A549 (cell line): ENCODE results near the gene IPO5. TPM values are rescaled to one million over a fixed set of nuclear protein-coding genes. Genes with fewer than 3 reads are reported as not detected.

ENCODE experiments used
- ATAC-seq, 2 experiments: fragments of 200-7000 bp in 1 of 2; fragments of >200 bp in 1 of 2; cut with Nextera tagmentation in 1 of 2; cut with Tn5 transposase in 1 of 2; 3 replicates each; pipeline versions ENCODE4 v1.8.0 to v1.9.1; 2018 to 2020; ENCODE audit warnings: mild to moderate bottlenecking in 1 of 2, moderate library complexity in 1 of 2
- CTCF ChIA-PET: fragments of 300-600 bp; sonication (Branson Sonifier 250); formaldehyde crosslinking; extraction: SDS; loops from one replicate; lab custom pipeline; 2021; ENCODE audit warnings: antibody characterized with exemption, inconsistent platforms; lab: Yijun Ruan, JAX
- POLR2A ChIA-PET: fragments of 350-600 bp; formaldehyde crosslinking; extraction: SDS; loops from one replicate; lab custom pipeline; 2021; ENCODE audit warnings: antibody characterized with exemption, inconsistent platforms; lab: Yijun Ruan, JAX
- DNase-seq, 2 experiments: peaks; one replicate each; pipeline versions ENCODE4 v3.0.0 to v3.0.0-alpha.2; 2011 to 2016; ENCODE audit warnings: low read depth in 1 of 2, low spot score in 1 of 2
- FAIRE-seq: peaks from 2 replicates; lab custom pipeline; 2011; peaks lifted over from hg19 to GRCh38; lab: Jason Lieb, UNC
- H3K27ac ChIP-seq, 2 experiments: fragments of >200 bp; sonication (Bioruptor Twin); formaldehyde crosslinking; 3 replicates each; pipeline ENCODE4 v1.5.1; 2016 to 2017
- H3K4me1 ChIP-seq: fragments of >200 bp; sonication (Bioruptor Twin); formaldehyde crosslinking; 3 replicates; pipeline ENCODE4 v1.6.1; 2016
- H3K4me2 ChIP-seq: fragments of >200 bp; sonication (Bioruptor Twin); formaldehyde crosslinking; 3 replicates; pipeline ENCODE4 v1.6.1; 2016
- H3K4me3 ChIP-seq: fragments of >200 bp; sonication (Bioruptor Twin); formaldehyde crosslinking; 3 replicates; pipeline ENCODE4 v1.5.1; 2016
- H3K9me3 ChIP-seq: fragments of >200 bp; sonication (Bioruptor Twin); formaldehyde crosslinking; 3 replicates; pipeline ENCODE4 v1.6.1; 2016
- CBX2 ChIP-seq: fragments of 200-600 bp; sonication (generic); IDR thresholded peaks from 2 replicates; pipeline ENCODE4 v1.6.1; 2016; ENCODE audit warnings: low read depth, mild to moderate bottlenecking, borderline replicate concordance
- CBX8 ChIP-seq: fragments of 200-600 bp; sonication (generic); IDR thresholded peaks from 2 replicates; pipeline ENCODE4 v1.6.1; 2016
- CEBPB ChIP-seq, 2 experiments: fragments of >200 bp in 1 of 2; sonication (Bioruptor Twin) in 1 of 2; formaldehyde crosslinking in 1 of 2; IDR thresholded peaks; 2 replicates each; pipeline ENCODE4 v1.6.1; 2012 to 2016
- CHD4 ChIP-seq: fragments of 200-600 bp; sonication (generic); IDR thresholded peaks from 2 replicates; pipeline ENCODE4 v1.6.1; 2016; ENCODE audit warnings: antibody characterized with exemption, mild to moderate bottlenecking, borderline replicate concordance
- CTCF ChIP-seq: fragments of >200 bp; sonication (Bioruptor Twin); formaldehyde crosslinking; IDR thresholded peaks from 3 replicates; pipeline ENCODE4 v1.5.1; 2016
- EHMT2 ChIP-seq: fragments of 200-600 bp; sonication (generic); IDR thresholded peaks from 2 replicates; pipeline ENCODE4 v1.6.1; 2016; ENCODE audit warnings: antibody characterized with exemption, low read depth, mild to moderate bottlenecking, moderate library complexity
- EP300 ChIP-seq, 2 experiments: fragments of >200 bp; sonication (Bioruptor Twin); formaldehyde crosslinking; IDR thresholded peaks; 2 replicates in 1 of 2; 3 replicates in 1 of 2; pipeline ENCODE4 v1.6.1; 2016 to 2017
- ESRRA ChIP-seq: fragments of 150-350 bp; IDR thresholded peaks from 2 replicates; pipeline ENCODE4 v1.6.1; 2014; ENCODE audit warnings: mild to moderate bottlenecking, low read length, borderline replicate concordance
- FOSB ChIP-seq: fragments of 250-450 bp; sonication (Bioruptor Pico); IDR thresholded peaks from 2 replicates; pipeline ENCODE4 v1.5.0; 2020; ENCODE audit warnings: mild to moderate bottlenecking, moderate library complexity
- FOXS1 ChIP-seq: fragments of 250-450 bp; sonication (Bioruptor Pico); IDR thresholded peaks from 2 replicates; pipeline ENCODE4 v1.5.0; 2020; ENCODE audit warnings: mild to moderate bottlenecking, moderate library complexity
- HOXA7 ChIP-seq: fragments of 250-450 bp; sonication (Bioruptor Pico); IDR thresholded peaks from 2 replicates; pipeline ENCODE4 v1.5.0; 2020; ENCODE audit warnings: mild to moderate bottlenecking, moderate library complexity
- JUNB ChIP-seq: fragments of >200 bp; sonication (Bioruptor Twin); formaldehyde crosslinking; IDR thresholded peaks from 2 replicates; pipeline ENCODE4 v1.6.1; 2016
- KDM5A ChIP-seq: fragments of 200-600 bp; sonication (generic); IDR thresholded peaks from 2 replicates; pipeline ENCODE4 v1.6.1; 2016; ENCODE audit warnings: antibody characterized with exemption, mild to moderate bottlenecking
- MAX ChIP-seq: IDR thresholded peaks from 2 replicates; pipeline ENCODE4 v1.6.1; 2012
- MAZ ChIP-seq: fragments of 150-350 bp; IDR thresholded peaks from 2 replicates; pipeline ENCODE4 v1.6.1; 2014; ENCODE audit warnings: antibody characterized with exemption, low read depth, low read length, borderline replicate concordance
- MYC ChIP-seq: IDR thresholded peaks from 2 replicates; pipeline ENCODE4 v1.6.1; 2012; ENCODE audit warnings: mild to moderate bottlenecking, inconsistent platforms, low read length, improper control_type of control experiment, borderline replicate concordance
- NFE2L2 ChIP-seq: fragments of 150-350 bp; conservative IDR thresholded peaks from 2 replicates; pipeline ENCODE4 v1.6.1; 2014; ENCODE audit warnings: low read length
- NPAS2 ChIP-seq: fragments of 250-450 bp; sonication (Bioruptor Pico); IDR thresholded peaks from 2 replicates; pipeline ENCODE4 v1.8.0; 2022; ENCODE audit warnings: mild to moderate bottlenecking, moderate library complexity, borderline replicate concordance
- NR3C1 ChIP-seq: fragments of >200 bp; sonication (Bioruptor Twin); formaldehyde crosslinking; IDR thresholded peaks from 3 replicates; pipeline ENCODE4 v1.6.1; 2017
- PBX3 ChIP-seq: IDR thresholded peaks from 2 replicates; pipeline ENCODE4 v1.6.1; 2012
- POLR2A ChIP-seq: IDR thresholded peaks from 2 replicates; pipeline ENCODE4 v1.6.1; 2012; ENCODE audit warnings: mild to moderate bottlenecking, low read length
- POLR2AphosphoS2 ChIP-seq: conservative IDR thresholded peaks from 2 replicates; pipeline ENCODE4 v1.6.1; 2012; ENCODE audit warnings: low read length, improper control_type of control experiment, inconsistent platforms
- RAD21 ChIP-seq, 2 experiments: fragments of >200 bp in 1 of 2; sonication (Bioruptor Twin) in 1 of 2; formaldehyde crosslinking in 1 of 2; IDR thresholded peaks in 1 of 2; conservative IDR thresholded peaks in 1 of 2; 2 replicates in 1 of 2; 3 replicates in 1 of 2; pipeline ENCODE4 v1.6.1; 2012 to 2018; ENCODE audit warnings: inconsistent platforms in 1 of 2
- RARB ChIP-seq: fragments of 250-450 bp; sonication (Bioruptor Pico); IDR thresholded peaks from 2 replicates; pipeline ENCODE4 v1.8.0; 2021; ENCODE audit warnings: mild to moderate bottlenecking, moderate library complexity
- RNF2 ChIP-seq: fragments of 200-600 bp; sonication (generic); IDR thresholded peaks from 2 replicates; pipeline ENCODE4 v1.6.1; 2016; ENCODE audit warnings: low read depth, mild to moderate bottlenecking, antibody characterized with exemption, moderate library complexity, borderline replicate concordance
- USF2 ChIP-seq: fragments of 450-650 bp; IDR thresholded peaks from 2 replicates; pipeline ENCODE4 v1.6.1; 2014; ENCODE audit warnings: antibody characterized with exemption
- ZFP36 ChIP-seq: fragments of 450-650 bp; IDR thresholded peaks from 2 replicates; pipeline ENCODE4 v1.6.1; 2014; ENCODE audit warnings: borderline replicate concordance; ENCODE audit not compliant: partially characterized antibody
- ZNF302 ChIP-seq: fragments of 250-450 bp; sonication (Bioruptor Pico); IDR thresholded peaks from 2 replicates; pipeline ENCODE4 v1.9.0; 2021; ENCODE audit warnings: inconsistent platforms, mild to moderate bottlenecking, moderate library complexity
- ZSCAN20 ChIP-seq: fragments of 250-450 bp; sonication (Bioruptor Pico); IDR thresholded peaks from 2 replicates; pipeline ENCODE4 v1.8.0; 2022; ENCODE audit warnings: mild to moderate bottlenecking, moderate library complexity
- whole genome bisulfite sequencing: methylation state at CpG from one replicate; pipeline ENCODE4 v1.1.6; 2017; ENCODE audit errors: missing lambda C conversion rate; 5-methylcytosine and 5-hydroxymethylcytosine counted together
- polyA plus RNA-seq, 4 experiments: library from polyadenylated mRNA; depleted of rRNA in 3 of 4; stranded (reverse); fragments of >200 nt; fragmentation: RNase III in 1 of 4; extraction: RNeasy Plus Mini Kit Qiagen cat#74134 plus additional on column Dnase treatment in 1 of 4; gene quantifications; 2 replicates in 3 of 4; 3 replicates in 1 of 4; pipeline ENCODE4 v1.2.3, GENCODE V29; 2011 to 2017

IPO5 gene
- polyA plus RNA-seq, 2 of the 4 experiments (the other 2 are of a cell fraction): 98.4 to 166 TPM

GRCh38 chr13:97974773-97975172 lies 21.3 kb downstream of the IPO5 start:
- no peak overlapping the region for H3K4me2 ChIP-seq
- no peaks in the 10 kb centered on the region for H3K9me3 ChIP-seq
- TF ChIP-seq PBX3 (no peak), RNF2 (no peak), CEBPB (IDR thresholded peaks at IDR 0.05) (no peak), USF2 (no peak)
- WGBS: 93% methylated on average over 2 of the region's 2 CpGs
- no peak overlapping the region for H3K4me3 ChIP-seq
- peak overlapping the region in 1 of 2 experiments; percentile 100; a peak in 2 of 6 replicates for H3K27ac ChIP-seq
- CTCF ChIA-PET: no interaction called here
- ATAC-seq (no peak), DNase-seq (no peak), FAIRE-seq (no peak)
- POLR2A ChIA-PET: no interaction called here
- peaks cover 22% of the 10 kb centered on the region for H3K4me1 ChIP-seq

GRCh38 chr13:97975280-97975847 lies 21.9 kb downstream of the IPO5 start:
- peak overlapping the region; percentile 95 for H3K4me3 ChIP-seq
- DNase-seq: no peak
- H3K4me1 ChIP-seq: peaks cover 24% of the 10 kb centered on the region
- FAIRE-seq: no peak
- no peak for TF ChIP-seq CTCF
- no peak for TF ChIP-seq CBX8
- TF ChIP-seq ESRRA: no peak
- TF ChIP-seq NR3C1: no peak
- no peak for TF ChIP-seq MAX
- no peak for TF ChIP-seq ZNF302
- TF ChIP-seq HOXA7 (CRISPR knock-in tag): no peak
- TF ChIP-seq CHD4: no peak
- no peak for TF ChIP-seq NPAS2 (CRISPR knock-in tag)
- TF ChIP-seq POLR2A: no peak
- no peak for TF ChIP-seq NFE2L2
- WGBS: 63% methylated on average over 13 of the region's 20 CpGs
- H3K9me3 ChIP-seq: no peaks in the 10 kb centered on the region
- no peak; a peak in 1 of 6 replicates for ATAC-seq
- ChIA-PET POLR2A (interaction anchor here (0.6 to 1.1 kb wide), 2 partner anchors 95 to 151 kb away, joined by 4 read pairs; no protein-coding TSS in a partner anchor), CTCF (no interaction called here)
- peak overlapping the region; percentile 83 for H3K4me2 ChIP-seq
- H3K27ac ChIP-seq: peak overlapping the region; percentile 97 to 100

GRCh38 chr13:97975848-97976609 lies 22.6 kb downstream of the IPO5 start:
- DNase-seq (peak; percentile 69 to 83), FAIRE-seq (no peak), ATAC-seq (peak; percentile 93 to 94)
- Histone ChIP-seq H3K4me2 (peak overlapping the region; percentile 83), H3K27ac (peak overlapping the region; percentile 97 to 100), H3K4me3 (peak overlapping the region; percentile 95), H3K9me3 (no peaks in the 10 kb centered on the region), H3K4me1 (peaks cover 30% of the 10 kb centered on the region)
- CTCF ChIA-PET: no interaction called here
- 0% methylated on average over 5 of the region's 84 CpGs for WGBS
- POLR2A ChIA-PET: interaction anchor here (0.6 to 1.1 kb wide), 2 partner anchors 96 to 150 kb away, joined by 4 read pairs; no protein-coding TSS in a partner anchor
- TF ChIP-seq POLR2AphosphoS2: no peak
- no peak for TF ChIP-seq FOXS1
- no peak for TF ChIP-seq FOSB
- no peak for TF ChIP-seq MAZ
- TF ChIP-seq USF2: no peak
- no peak for TF ChIP-seq ZSCAN20 (CRISPR knock-in tag)
- 0 out of 2 replicates have a peak, but pooled peaks have one; percentile 10 for TF ChIP-seq MYC
- TF ChIP-seq KDM5A: no peak
- TF ChIP-seq JUNB: no peak
- no peak for TF ChIP-seq ZFP36
- no peak for TF ChIP-seq RARB (CRISPR knock-in tag)
- TF ChIP-seq CHD4: no peak
- no peak for TF ChIP-seq EP300 (IDR thresholded peaks at IDR 0.05)
- no peak for TF ChIP-seq RAD21 (conservative IDR thresholded peaks at IDR 0.05 in 1 of 2, IDR thresholded peaks at IDR 0.05 in 1 of 2)
- TF ChIP-seq EHMT2: no peak
- TF ChIP-seq CBX2: no peak
